ENCODE measurements around the gene POLE.

POLE gene

GRCh38 chr12:132591107-132591935 lies 95.8 kb downstream of the POLE start:
- DNase-seq (ENCODE audit: low read depth), result no peak
- no peak for TF ChIP-seq CTCF (IDR thresholded peaks at IDR 0.05; ENCODE audit: insufficient read depth, low read depth, low read length, missing control alignments)
- no peak overlapping the region for H3K4me3 ChIP-seq (ENCODE audit: low read length)

GRCh38 chr12:132588821-132589669 lies 98.1 kb downstream of the POLE start:
- TF ChIP-seq CTCF (IDR thresholded peaks at IDR 0.05; ENCODE audit: insufficient read depth, low read depth, low read length, missing control alignments), result no peak
- no peak overlapping the region for H3K4me3 ChIP-seq (ENCODE audit: low read length)
- peak; percentile 35 for DNase-seq (ENCODE audit: low read depth)

GRCh38 chr12:132588319-132588718 lies 98.8 kb downstream of the POLE start:
- no peak for DNase-seq (ENCODE audit: low read depth)
- no peak for TF ChIP-seq CTCF (IDR thresholded peaks at IDR 0.05; ENCODE audit: insufficient read depth, low read depth, low read length, missing control alignments)

GRCh38 chr12:132587781-132588180 lies 99.4 kb downstream of the POLE start:
- TF ChIP-seq CTCF (IDR thresholded peaks at IDR 0.05; ENCODE audit: insufficient read depth, low read depth, low read length, missing control alignments), result no peak
- no peak for DNase-seq (ENCODE audit: low read depth)
- no peak overlapping the region for H3K4me3 ChIP-seq (ENCODE audit: low read length)

More at GRCh38 chr12:132588319-132588718, 98.8 kb downstream of the POLE start:
- no peak overlapping the region for H3K4me3 ChIP-seq (ENCODE audit: low read length)

GRCh38 chr12:132586929-132587328 lies 100.2 kb downstream of the POLE start:
- no peak overlapping the region for H3K4me3 ChIP-seq (ENCODE audit: low read length)
- DNase-seq (ENCODE audit: low read depth), result no peak
- TF ChIP-seq CTCF (IDR thresholded peaks at IDR 0.05; ENCODE audit: insufficient read depth, low read depth, low read length, missing control alignments), result no peak

- DNase-seq (ENCODE audit: low read depth), result no peak
- no peak for TF ChIP-seq CTCF (IDR thresholded peaks at IDR 0.05; ENCODE audit: insufficient read depth, low read depth, low read length, missing control alignments)
- H3K4me3 ChIP-seq (ENCODE audit: low read length), result no peak overlapping the region
These were observed 102.0 kb downstream of the POLE start for GRCh38 chr12:132585177-132585576.

Data from epithelial cell of esophagus (primary cell).